ENCODE measurements around the gene GNAQ. TPM values are rescaled to one million over a fixed set of nuclear protein-coding genes. Genes with fewer than 3 reads are reported as not detected.

Gene GNAQ
- total RNA-seq, 1 donor from 2014 or later = 0.20 TPM

- Mint-ChIP-seq H3K4me3 (no peak overlapping the region), H3K27me3 (peaks cover 7% of the 10 kb centered on the region), H3K36me3 (ENCODE audit: low read depth) (no peaks in the 10 kb centered on the region), H3K27ac (no peak overlapping the region), H3K9me3 (no peaks in the 10 kb centered on the region), H3K4me1 (peaks cover 22% of the 10 kb centered on the region)
- CTCF ChIA-PET = no interaction called here
- DNase-seq = no peak
- POLR2A ChIA-PET = no interaction called here
- TF ChIP-seq, protein P1, sequence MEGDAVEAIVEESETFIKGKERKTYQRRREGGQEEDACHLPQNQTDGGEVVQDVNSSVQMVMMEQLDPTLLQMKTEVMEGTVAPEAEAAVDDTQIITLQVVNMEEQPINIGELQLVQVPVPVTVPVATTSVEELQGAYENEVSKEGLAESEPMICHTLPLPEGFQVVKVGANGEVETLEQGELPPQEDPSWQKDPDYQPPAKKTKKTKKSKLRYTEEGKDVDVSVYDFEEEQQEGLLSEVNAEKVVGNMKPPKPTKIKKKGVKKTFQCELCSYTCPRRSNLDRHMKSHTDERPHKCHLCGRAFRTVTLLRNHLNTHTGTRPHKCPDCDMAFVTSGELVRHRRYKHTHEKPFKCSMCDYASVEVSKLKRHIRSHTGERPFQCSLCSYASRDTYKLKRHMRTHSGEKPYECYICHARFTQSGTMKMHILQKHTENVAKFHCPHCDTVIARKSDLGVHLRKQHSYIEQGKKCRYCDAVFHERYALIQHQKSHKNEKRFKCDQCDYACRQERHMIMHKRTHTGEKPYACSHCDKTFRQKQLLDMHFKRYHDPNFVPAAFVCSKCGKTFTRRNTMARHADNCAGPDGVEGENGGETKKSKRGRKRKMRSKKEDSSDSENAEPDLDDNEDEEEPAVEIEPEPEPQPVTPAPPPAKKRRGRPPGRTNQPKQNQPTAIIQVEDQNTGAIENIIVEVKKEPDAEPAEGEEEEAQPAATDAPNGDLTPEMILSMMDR (IDR thresholded peaks at IDR 0.05) = no peak
- ATAC-seq (ENCODE audit: low read depth) = no peak
- intact Hi-C loops (cut with micrococcal nuclease) = no loop called here
Measured at GRCh38 chr9:77933976-77934375, 97.6 kb downstream of the GNAQ start.

GRCh38 chr9:77933019-77933418, 98.6 kb downstream of the GNAQ start:
- Mint-ChIP-seq H3K27ac (no peak overlapping the region), H3K27me3 (peaks cover 2% of the 10 kb centered on the region), H3K4me3 (no peak overlapping the region), H3K9me3 (no peaks in the 10 kb centered on the region), H3K4me1 (peaks cover 22% of the 10 kb centered on the region), H3K36me3 (ENCODE audit: low read depth) (no peaks in the 10 kb centered on the region)
- ChIA-PET CTCF (no interaction called here), POLR2A (no interaction called here)
- ATAC-seq (ENCODE audit: low read depth) = no peak
- intact Hi-C loops (cut with micrococcal nuclease) = no loop called here
- TF ChIP-seq, protein P1 (IDR thresholded peaks at IDR 0.05) = no peak
- no peak for DNase-seq

GRCh38 chr9:77929942-77930341, 101.7 kb downstream of the GNAQ start:
- Mint-ChIP-seq H3K36me3 (ENCODE audit: low read depth) (no peaks in the 10 kb centered on the region), H3K9me3 (no peaks in the 10 kb centered on the region), H3K27me3 (peaks cover 2% of the 10 kb centered on the region), H3K27ac (no peak overlapping the region), H3K4me3 (no peak overlapping the region), H3K4me1 (peaks cover 6% of the 10 kb centered on the region)
- CTCF ChIA-PET = no interaction called here
- POLR2A ChIA-PET = no interaction called here
- ATAC-seq (ENCODE audit: low read depth) = no peak
- intact Hi-C loops (cut with micrococcal nuclease) = no loop called here
- TF ChIP-seq, protein P1 (IDR thresholded peaks at IDR 0.05) = no peak
- DNase-seq = no peak

GRCh38 chr9:77927265-77927664, 104.3 kb downstream of the GNAQ start:
- Mint-ChIP-seq H3K27ac (no peak overlapping the region), H3K4me1 (no peaks in the 10 kb centered on the region), H3K9me3 (no peaks in the 10 kb centered on the region), H3K4me3 (no peak overlapping the region), H3K36me3 (ENCODE audit: low read depth) (no peaks in the 10 kb centered on the region), H3K27me3 (peaks cover 4% of the 10 kb centered on the region)
- ChIA-PET POLR2A (no interaction called here), CTCF (no interaction called here)
- no peak for ATAC-seq (ENCODE audit: low read depth)
- DNase-seq = no peak
- TF ChIP-seq, protein P1 (IDR thresholded peaks at IDR 0.05) = no peak
- intact Hi-C loops (cut with micrococcal nuclease) = no loop called here

DNA sequence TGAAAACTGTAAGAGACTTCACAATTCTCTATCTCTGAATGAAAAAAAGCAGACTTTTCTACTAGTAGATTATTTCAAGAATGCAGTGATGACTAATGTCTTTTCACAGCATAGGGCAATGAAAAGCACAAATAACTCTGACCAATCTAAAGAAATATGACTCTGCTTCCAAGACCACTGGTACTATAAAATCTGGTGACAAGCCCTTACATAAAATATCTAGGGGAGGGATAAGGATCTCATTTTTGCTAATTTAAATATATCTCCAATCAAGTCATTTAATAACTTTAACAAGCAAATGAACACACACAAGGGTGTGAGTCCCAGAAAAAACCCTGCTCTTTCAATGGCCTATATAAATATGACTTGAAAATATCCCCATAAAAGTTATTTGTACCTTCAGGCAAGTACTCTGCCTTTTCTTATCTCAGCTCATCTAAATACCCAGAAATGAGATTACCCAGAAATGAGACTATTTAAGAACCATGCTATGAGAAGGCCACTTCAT, 105.2 kb downstream of the GNAQ start:
- CTCF ChIA-PET = no interaction called here
- ATAC-seq (ENCODE audit: low read depth) = no peak
- Mint-ChIP-seq H3K4me3 (no peak overlapping the region), H3K27me3 (peaks cover 4% of the 10 kb centered on the region), H3K4me1 (no peaks in the 10 kb centered on the region), H3K27ac (no peak overlapping the region), H3K9me3 (no peaks in the 10 kb centered on the region), H3K36me3 (ENCODE audit: low read depth) (no peaks in the 10 kb centered on the region)
- TF ChIP-seq, protein P1 (IDR thresholded peaks at IDR 0.05) = no peak
- POLR2A ChIA-PET = no interaction called here
- intact Hi-C loops (cut with micrococcal nuclease) = no loop called here
- DNase-seq = no peak
